ENCODE data around the gene WBP2NL. TPM values are rescaled to one million over a fixed set of nuclear protein-coding genes. Genes with fewer than 3 reads are reported as not detected.

The WBP2NL gene
- total RNA-seq, 2 donors from 2014 or later = not detected

DNA sequence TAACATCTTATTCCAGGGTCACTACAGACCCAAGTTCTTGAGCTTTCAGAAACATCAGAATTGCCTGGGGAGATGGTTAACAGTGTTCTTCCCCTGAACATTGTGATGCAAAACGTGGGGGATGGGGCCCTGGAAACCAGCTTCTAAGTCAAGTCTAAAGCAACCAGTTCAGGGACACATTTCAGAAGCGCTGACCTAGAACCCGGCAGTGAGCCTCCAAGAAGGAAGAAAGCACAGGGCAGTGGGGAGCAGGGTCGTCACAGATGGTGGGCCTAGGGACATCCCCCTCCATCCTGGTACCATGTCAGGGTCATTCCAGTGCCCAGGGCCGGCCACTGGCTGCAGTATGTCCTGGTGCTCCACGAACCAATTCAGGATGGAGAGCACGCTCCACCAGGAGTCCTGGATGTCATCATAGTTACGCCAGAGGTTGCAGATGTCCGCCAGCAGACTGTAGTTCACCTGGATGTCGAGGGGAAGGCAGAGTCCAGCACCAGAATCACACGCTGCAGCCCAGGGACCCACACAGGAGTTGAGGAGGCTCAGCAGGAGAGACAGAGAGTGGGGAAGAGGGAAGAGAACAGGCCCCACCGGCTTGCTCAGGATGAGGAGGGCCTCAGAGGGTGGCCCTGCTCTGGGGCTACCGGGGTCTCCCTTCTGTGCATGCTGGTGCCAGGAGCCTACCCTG, 67.0 kb downstream of the WBP2NL start:
- Histone ChIP-seq H3K9me3 (ENCODE audit: control insufficient read depth, low read length) (no peaks in the 10 kb centered on the region), H3K4me3 (ENCODE audit: low read length) (no peak overlapping the region), H3K9ac (ENCODE audit: extremely low read depth, low read length, poor library complexity, severe bottlenecking) (no peak overlapping the region), H3K27me3 (ENCODE audit: control insufficient read depth, insufficient read depth, low read length, poor library complexity, severe bottlenecking) (no peaks in the 10 kb centered on the region), H3K4me1 (ENCODE audit: control insufficient read depth, insufficient read depth, low read length) (no peaks in the 10 kb centered on the region), H3K27ac (ENCODE audit: low read depth, low read length) (no peak overlapping the region), H3K36me3 (ENCODE audit: control insufficient read depth, insufficient read depth, low read length) (peaks cover 20% of the 10 kb centered on the region)
- WGBS, 2 experiments (ENCODE audit: insufficient coverage in 1 of 2, insufficient read length in 1 of 2) = 73 to 83% methylated on average over 9 to 13 of the region's 13 CpGs
- Mint-ChIP-seq H3K27me3 (ENCODE audit: insufficient read depth) (no peaks in the 10 kb centered on the region), H3K4me1 (peaks cover 15% of the 10 kb centered on the region), H3K27ac (peak overlapping the region; percentile 56), H3K4me3 (no peak overlapping the region), H3K9me3 (no peaks in the 10 kb centered on the region), H3K36me3 (ENCODE audit: low read depth) (peaks cover 51% of the 10 kb centered on the region)
- no peak for TF ChIP-seq CTCF (conservative IDR thresholded peaks at IDR 0.05)
- DNase-seq = peak; percentile 81

DNA sequence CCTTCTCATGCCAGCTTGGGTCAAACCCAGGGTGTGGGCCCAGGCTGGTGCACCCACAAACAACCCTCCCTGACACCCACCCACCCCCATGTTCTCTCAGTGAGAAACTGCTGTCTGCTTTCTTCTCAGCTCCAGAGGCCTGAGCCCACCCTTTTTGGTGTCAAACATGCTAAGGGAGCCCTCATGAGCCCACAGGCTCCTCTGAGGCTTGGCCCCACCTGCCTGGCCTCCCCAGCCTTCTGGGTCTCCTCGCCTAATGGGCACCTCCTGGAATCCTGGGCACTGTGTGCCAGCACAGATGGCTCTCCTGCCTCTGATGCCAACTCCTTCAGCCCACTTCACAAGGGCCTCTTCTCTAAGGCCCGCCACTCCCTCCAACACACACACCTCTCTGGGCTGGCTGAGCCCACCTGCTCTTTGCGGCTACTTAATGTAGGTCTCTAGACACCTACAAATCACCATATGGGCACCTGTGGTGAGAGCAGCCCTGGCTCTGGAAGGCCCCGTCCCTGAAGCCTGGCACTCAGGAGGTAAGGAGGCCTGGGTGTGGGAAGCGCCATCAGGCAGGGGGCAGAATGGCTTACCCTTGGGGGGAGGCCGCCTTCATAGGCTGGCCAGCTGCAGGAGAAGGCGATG, 67.7 kb downstream of the WBP2NL start:
- H3K27me3 Mint-ChIP-seq (ENCODE audit: insufficient read depth) = peaks cover 1% of the 10 kb centered on the region
- DNase-seq = no peak
- H3K4me1 ChIP-seq (ENCODE audit: control insufficient read depth, insufficient read depth, low read length) = no peaks in the 10 kb centered on the region
- no peaks in the 10 kb centered on the region for H3K9me3 ChIP-seq (ENCODE audit: control insufficient read depth, low read length)
- H3K27me3 ChIP-seq (ENCODE audit: control insufficient read depth, insufficient read depth, low read length, poor library complexity, severe bottlenecking) = no peaks in the 10 kb centered on the region
- H3K9ac ChIP-seq (ENCODE audit: extremely low read depth, low read length, poor library complexity, severe bottlenecking) = no peak overlapping the region
- H3K4me1 Mint-ChIP-seq = peaks cover 15% of the 10 kb centered on the region
- WGBS, 2 experiments (ENCODE audit: insufficient coverage in 1 of 2, insufficient read length in 1 of 2) = 92 to 100% methylated on average over 4 to 7 of the region's 7 CpGs
- H3K4me3 ChIP-seq (ENCODE audit: low read length) = no peak overlapping the region
- peaks cover 44% of the 10 kb centered on the region for H3K36me3 Mint-ChIP-seq (ENCODE audit: low read depth)
- H3K36me3 ChIP-seq (ENCODE audit: control insufficient read depth, insufficient read depth, low read length) = peaks cover 17% of the 10 kb centered on the region
- H3K27ac ChIP-seq (ENCODE audit: low read depth, low read length) = no peak overlapping the region
- H3K4me3 Mint-ChIP-seq = no peak overlapping the region
- TF ChIP-seq CTCF (conservative IDR thresholded peaks at IDR 0.05) = no peak
- no peak overlapping the region for H3K27ac Mint-ChIP-seq
- H3K9me3 Mint-ChIP-seq = no peaks in the 10 kb centered on the region

- Mint-ChIP-seq H3K27me3 (ENCODE audit: insufficient read depth) (peaks cover 5% of the 10 kb centered on the region), H3K36me3 (ENCODE audit: low read depth) (peaks cover 44% of the 10 kb centered on the region), H3K4me3 (no peak overlapping the region), H3K27ac (no peak overlapping the region), H3K4me1 (peaks cover 15% of the 10 kb centered on the region), H3K9me3 (no peaks in the 10 kb centered on the region)
- no peak overlapping the region for H3K9ac ChIP-seq (ENCODE audit: extremely low read depth, low read length, poor library complexity, severe bottlenecking)
- 95 to 96% methylated on average over 8 to 10 of the region's 10 CpGs for WGBS, 2 experiments (ENCODE audit: insufficient coverage in 1 of 2, insufficient read length in 1 of 2)
- no peaks in the 10 kb centered on the region for H3K9me3 ChIP-seq (ENCODE audit: control insufficient read depth, low read length)
- H3K27me3 ChIP-seq (ENCODE audit: control insufficient read depth, insufficient read depth, low read length, poor library complexity, severe bottlenecking) = no peaks in the 10 kb centered on the region
- TF ChIP-seq CTCF (conservative IDR thresholded peaks at IDR 0.05) = no peak
- H3K36me3 ChIP-seq (ENCODE audit: control insufficient read depth, insufficient read depth, low read length) = peaks cover 17% of the 10 kb centered on the region
- DNase-seq = no peak
- no peaks in the 10 kb centered on the region for H3K4me1 ChIP-seq (ENCODE audit: control insufficient read depth, insufficient read depth, low read length)
- H3K4me3 ChIP-seq (ENCODE audit: low read length) = no peak overlapping the region
- no peak overlapping the region for H3K27ac ChIP-seq (ENCODE audit: low read depth, low read length)
Measured at GRCh38 chr22:42066937-42067336, 68.3 kb downstream of the WBP2NL start.

All from endodermal cell (in vitro differentiated cells).